Spinal cord (tissue), 10 donors: Measurements from ENCODE around the gene LCAT. TPM values are rescaled to one million over a fixed set of nuclear protein-coding genes. Genes with fewer than 3 reads are reported as not detected.

Source experiments
- DNase-seq, 6 donors: peaks; one replicate each; pipeline versions ENCODE4 v3.0.0 to v3.0.0-alpha.2; 2013 to 2015; ENCODE audit warnings: low spot score in 6 of 6, low read depth in 4 of 6
- H3K27ac ChIP-seq: one replicate; pipeline ENCODE4 v1.5.1; 2013; ENCODE audit warnings: low read depth, low read length, control low read depth
- H3K27me3 ChIP-seq: one replicate; pipeline ENCODE4 v1.6.1; 2013; ENCODE audit warnings: low read length; ENCODE audit not compliant: control insufficient read depth, insufficient read depth
- H3K36me3 ChIP-seq: one replicate; pipeline ENCODE4 v1.6.1; 2013; ENCODE audit warnings: low read length; ENCODE audit not compliant: control insufficient read depth, insufficient read depth
- H3K4me1 ChIP-seq: one replicate; pipeline ENCODE4 v1.6.1; 2013; ENCODE audit warnings: low read length; ENCODE audit not compliant: control insufficient read depth, insufficient read depth
- H3K4me3 ChIP-seq: one replicate; pipeline ENCODE4 v1.5.1; 2013; ENCODE audit warnings: low read depth, low read length, control low read depth
- H3K9me3 ChIP-seq: one replicate; pipeline ENCODE4 v1.6.1; 2013; ENCODE audit warnings: low read length; ENCODE audit not compliant: control insufficient read depth, insufficient read depth
- WGBS: methylation state at CpG from one replicate; pipeline ENCODE4 v1.1.5; 2013; ENCODE audit warnings: missing lambda C conversion rate; ENCODE audit not compliant: insufficient coverage; 5-methylcytosine and 5-hydroxymethylcytosine counted together
- polyA plus RNA-seq, 2 donors: library from polyadenylated mRNA; unstranded; fragments of 120-200 nt; gene quantifications; one replicate each; pipeline ENCODE4 v1.2.1, GENCODE V29; 2013; ENCODE audit not compliant: insufficient read length in 2 of 2
- total RNA-seq, 2 donors: library from RNA; depleted of rRNA in 1 of 2; stranded (reverse); fragments of 120-200 nt in 1 of 2; fragments of >200 nt in 1 of 2; gene quantifications; one replicate each; pipeline versions ENCODE4 v1.2.3 to v1.2.4, GENCODE V29; 2013 to 2014
- donor health status: healthy.

Gene LCAT
- total and polyA plus RNA-seq, 4 donors = 5.8 to 50.0 (median 26.9) TPM

GRCh38 chr16:67901734-67902133 is 42.2 kb downstream of the LCAT start:
- Histone ChIP-seq H3K9me3 (no peaks in the 10 kb centered on the region), H3K27ac (no peak overlapping the region), H3K27me3 (no peaks in the 10 kb centered on the region), H3K36me3 (peaks cover 14% of the 10 kb centered on the region), H3K4me1 (peaks cover 12% of the 10 kb centered on the region), H3K4me3 (no peak overlapping the region)
- 84% methylated on average over 2 of the region's 5 CpGs for WGBS
- DNase-seq = no peak

GRCh38 chr16:67897231-67897630 is 46.7 kb downstream of the LCAT start:
- 47% methylated on average over 2 of the region's 3 CpGs for WGBS
- DNase-seq = peak in 3 of 6 donors; percentile 42 to 91 (median 63)
- H3K27me3 ChIP-seq = no peaks in the 10 kb centered on the region
- no peak overlapping the region for H3K4me3 ChIP-seq
- H3K9me3 ChIP-seq = no peaks in the 10 kb centered on the region
- H3K36me3 ChIP-seq = peaks cover 7% of the 10 kb centered on the region
- H3K27ac ChIP-seq = peak overlapping the region; percentile 86
- H3K4me1 ChIP-seq = peaks cover 38% of the 10 kb centered on the region

- Histone ChIP-seq H3K27me3 (no peaks in the 10 kb centered on the region), H3K9me3 (no peaks in the 10 kb centered on the region), H3K36me3 (no peaks in the 10 kb centered on the region), H3K27ac (peak overlapping the region; percentile 86), H3K4me1 (peaks cover 38% of the 10 kb centered on the region), H3K4me3 (peak overlapping the region; percentile 82)
- no peak for DNase-seq
- 23% methylated on average over 8 of the region's 14 CpGs for WGBS
Observed at GRCh38 chr16:67893743-67894399, 50.0 kb downstream of the LCAT start.

GRCh38 chr16:67892899-67893742 is 50.8 kb downstream of the LCAT start, which contains the start of gene PSKH1:
PSKH1 (plus strand) TSS chr16:67893254; CDS start chr16:67908750, 15,496 bp downstream.
- peak; percentile 74 to 99 (median 94) for DNase-seq
- Histone ChIP-seq H3K9me3 (no peaks in the 10 kb centered on the region), H3K27ac (peak within 1 kb of the TSS; percentile 86), H3K4me1 (peaks cover 39% of the 10 kb centered on the region), H3K27me3 (no peaks in the 10 kb centered on the region), H3K36me3 (no peaks in the 10 kb centered on the region), H3K4me3 (peak within 1 kb of the TSS; percentile 82)
- under 1% methylated on average over 90 of the region's 90 CpGs for WGBS

- Histone ChIP-seq H3K36me3 (no peaks in the 10 kb centered on the region), H3K27ac (no peak overlapping the region), H3K27me3 (no peaks in the 10 kb centered on the region), H3K4me1 (peaks cover 34% of the 10 kb centered on the region), H3K9me3 (no peaks in the 10 kb centered on the region), H3K4me3 (peak overlapping the region; percentile 63)
- no peak for DNase-seq
- no CpG with 5 or more reads among the region's 5 CpGs for WGBS
Observed at GRCh38 chr16:67892375-67892774, 51.5 kb downstream of the LCAT start.

Other genes starting within 250 kb of the LCAT start
- gene GFOD2, start 224.8 kb downstream of the LCAT start, total RNA-seq = 10 to 100 TPM; 26.1 to 26.8 TPM
- 10 to 100 TPM; 48.0 to 56.0 TPM for gene GFOD2, start 224.8 kb downstream of the LCAT start, polyA plus RNA-seq
- gene RANBP10, start 137.6 kb downstream of the LCAT start, total RNA-seq = 1 to 10 TPM; 6.7 to 8.2 TPM
- gene RANBP10, start 137.6 kb downstream of the LCAT start, polyA plus RNA-seq = 10 to 100 TPM; 15.9 to 25.6 TPM
- 10 to 100 TPM in 1 of 2 donors, 1 to 10 TPM in 1; 4.3 to 11.7 TPM for gene TSNAXIP1, start 137.2 kb downstream of the LCAT start, total RNA-seq
- 10 to 100 TPM; 14.9 to 20.0 TPM for gene TSNAXIP1, start 137.2 kb downstream of the LCAT start, polyA plus RNA-seq
- 10 to 100 TPM; 22.4 to 39.7 TPM for gene THAP11, start 101.8 kb downstream of the LCAT start, total RNA-seq
- 10 to 100 TPM; 31.3 to 34.9 TPM for gene THAP11, start 101.8 kb downstream of the LCAT start, polyA plus RNA-seq
- gene NUTF2, start 97.2 kb downstream of the LCAT start, total RNA-seq = 10 to 100 TPM; 47.7 to 82.6 TPM
- gene NUTF2, start 97.2 kb downstream of the LCAT start, polyA plus RNA-seq = 100 to 1,000 TPM; 138 to 150 TPM
- 10 to 100 TPM; 22.1 to 50.8 TPM for gene CENPT, start 96.4 kb downstream of the LCAT start, total RNA-seq
- 10 to 100 TPM; 60.0 to 79.2 TPM for gene CENPT, start 96.4 kb downstream of the LCAT start, polyA plus RNA-seq
- 10 to 100 TPM; 40.8 to 46.7 TPM for gene EDC4, start 71.1 kb downstream of the LCAT start, total RNA-seq
- 10 to 100 TPM; 92.0 to 97.9 TPM for gene EDC4, start 71.1 kb downstream of the LCAT start, polyA plus RNA-seq
- 1 to 10 TPM in 1 of 2 donors, under 1 TPM in 1; 0.89 to 2.5 TPM for gene NRN1L, start 59.2 kb downstream of the LCAT start, total RNA-seq
- 1 to 10 TPM; 1.4 to 1.6 TPM for gene NRN1L, start 59.2 kb downstream of the LCAT start, polyA plus RNA-seq
- gene PSKH1, start 50.9 kb downstream of the LCAT start, total RNA-seq = 10 to 100 TPM in 1 of 2 donors, 1 to 10 TPM in 1; 8.7 to 18.3 TPM
- 10 to 100 TPM; 31.7 TPM for gene PSKH1, start 50.9 kb downstream of the LCAT start, polyA plus RNA-seq
- gene CTRL, start 12.3 kb downstream of the LCAT start, total RNA-seq = 1 to 10 TPM in 1 of 2 donors, under 1 TPM in 1; 0.89 to 1.4 TPM
- 1 to 10 TPM; 4.6 to 8.1 TPM for gene CTRL, start 12.3 kb downstream of the LCAT start, polyA plus RNA-seq
- 10 to 100 TPM; 18.7 to 64.5 TPM for gene PSMB10, start 7.3 kb downstream of the LCAT start, total RNA-seq
- 10 to 100 TPM; 61.9 to 64.1 TPM for gene PSMB10, start 7.3 kb downstream of the LCAT start, polyA plus RNA-seq
- 10 to 100 TPM; 31.8 to 45.4 TPM for gene SLC12A4, start 24.5 kb upstream of the LCAT start, total RNA-seq
- 10 to 100 TPM; 52.9 to 58.8 TPM for gene SLC12A4, start 24.5 kb upstream of the LCAT start, polyA plus RNA-seq
- under 1 TPM in 1 of 2 donors, not detected in 1; 0.11 TPM for gene DPEP3, start 36.4 kb upstream of the LCAT start, total RNA-seq
- gene DPEP3, start 36.4 kb upstream of the LCAT start, polyA plus RNA-seq = under 1 TPM; 0.12 to 0.22 TPM
- gene DPEP2, start 55.4 kb upstream of the LCAT start, total RNA-seq = 1 to 10 TPM; 2.7 to 3.0 TPM
- 1 to 10 TPM; 1.0 to 2.3 TPM for gene DPEP2, start 55.4 kb upstream of the LCAT start, polyA plus RNA-seq
- not detected for gene DPEP2NB, start 71.8 kb upstream of the LCAT start, total RNA-seq
- gene DPEP2NB, start 71.8 kb upstream of the LCAT start, polyA plus RNA-seq = not detected
- gene DDX28, start 79.1 kb upstream of the LCAT start, total RNA-seq = 1 to 10 TPM; 6.9 to 7.4 TPM
- 1 to 10 TPM; 8.2 to 9.7 TPM for gene DDX28, start 79.1 kb upstream of the LCAT start, polyA plus RNA-seq
- 10 to 100 TPM; 13.9 to 16.8 TPM for gene DUS2, start 79.2 kb upstream of the LCAT start, total RNA-seq
- gene DUS2, start 79.2 kb upstream of the LCAT start, polyA plus RNA-seq = 10 to 100 TPM; 13.3 to 17.2 TPM
- gene NFATC3, start 141.2 kb upstream of the LCAT start, total RNA-seq = 10 to 100 TPM; 24.7 to 36.7 TPM
- gene NFATC3, start 141.2 kb upstream of the LCAT start, polyA plus RNA-seq = 10 to 100 TPM; 15.1 to 16.9 TPM